NCI-H2196 (cell line): ENCODE data around the gene PLXNB2.

Experiments used
- DNase-seq: peaks from one replicate; lab custom pipeline; 2025; ENCODE audit not compliant: unreplicated experiment; lab: John Stamatoyannopoulos, UW

Gene PLXNB2

DNA sequence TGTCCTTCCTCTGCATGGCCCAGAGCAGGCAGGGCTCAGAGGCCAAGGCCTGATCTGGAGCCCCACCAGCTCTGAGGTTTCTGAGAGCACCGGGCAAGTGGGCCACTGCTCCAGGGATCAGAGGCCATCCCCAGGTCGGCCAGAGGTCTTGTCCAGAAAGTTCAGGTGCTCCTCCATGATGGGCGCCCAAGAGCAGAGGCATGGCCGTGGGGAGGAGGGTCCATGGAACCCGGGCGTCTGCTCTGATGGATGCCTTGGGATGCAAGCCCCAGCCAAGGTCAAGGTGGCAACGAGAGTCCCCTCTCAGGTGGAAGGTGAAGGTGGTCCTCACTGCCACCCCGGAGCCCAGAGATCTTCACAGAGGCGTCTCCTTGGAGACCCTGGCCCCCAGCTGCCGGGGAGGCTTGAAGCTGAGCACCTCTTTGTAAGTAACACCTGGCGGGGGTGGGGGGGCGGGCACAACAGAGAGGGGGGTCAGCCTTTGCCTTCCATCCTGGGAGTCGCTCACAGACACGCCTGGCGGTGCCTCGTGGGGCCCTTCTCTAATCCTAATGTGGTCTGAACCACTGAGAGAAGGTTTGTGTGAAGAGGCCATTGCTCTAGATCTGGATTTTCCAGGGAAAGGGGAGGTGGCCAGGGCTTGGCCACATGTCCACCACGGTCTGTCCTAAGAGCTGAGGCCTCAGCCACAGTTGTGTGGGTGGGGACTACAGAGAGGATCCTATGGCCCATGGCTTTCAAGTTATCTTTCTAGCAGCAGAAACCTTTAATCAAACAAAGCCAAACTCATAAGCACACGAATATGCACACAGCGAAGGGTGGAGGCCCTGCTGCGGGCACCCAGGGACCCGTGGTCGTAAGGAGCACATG lies 54.2 kb downstream of the PLXNB2 start:
- DNase-seq: no peak

DNA sequence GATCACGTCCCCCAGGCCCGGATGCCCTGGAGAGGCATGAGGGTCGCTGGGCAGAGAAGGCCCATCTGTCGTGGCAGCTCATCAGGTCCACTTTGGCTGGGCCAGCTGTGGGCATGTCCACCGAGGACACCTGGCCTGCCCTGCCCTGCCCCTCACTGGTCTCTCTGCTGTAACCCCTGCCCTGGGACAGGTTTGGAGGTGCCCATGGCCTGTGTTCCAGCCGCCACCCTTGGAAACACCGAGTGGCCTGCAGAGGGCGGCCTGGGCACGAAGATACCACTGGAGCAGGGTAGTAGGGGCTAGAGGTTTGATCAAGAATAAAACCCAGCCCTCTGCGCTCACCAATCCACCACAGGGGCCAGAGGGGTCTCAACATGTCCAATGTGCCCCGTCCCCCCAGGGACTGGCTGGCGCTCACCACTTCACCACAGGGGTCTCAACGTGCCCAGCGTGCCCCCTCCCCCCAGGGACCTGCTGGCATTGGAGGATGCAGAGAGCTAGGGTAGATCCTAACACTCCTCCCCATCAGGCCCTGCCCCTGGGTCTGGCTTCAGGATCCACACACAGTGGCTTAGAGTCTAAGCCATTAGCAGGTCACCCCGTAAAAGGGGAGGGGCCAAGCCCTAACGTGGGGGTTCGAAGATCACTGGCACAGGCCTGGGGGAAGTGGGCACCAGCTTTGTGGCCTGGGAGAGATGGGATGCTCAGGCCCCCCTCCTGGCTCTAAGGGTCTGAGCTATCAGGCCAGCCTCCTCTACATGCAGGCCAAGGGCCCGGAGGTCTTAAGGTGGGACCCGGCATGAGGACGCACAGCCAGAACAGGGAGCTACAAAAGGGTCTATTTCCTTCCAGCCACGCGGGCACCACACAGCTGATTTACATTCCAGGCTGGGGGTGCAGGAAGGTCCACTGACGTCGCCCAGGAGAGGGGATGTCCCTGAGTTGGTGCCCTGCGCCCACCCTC lies 55.1 kb downstream of the PLXNB2 start:
- DNase-seq: peak; percentile 44

DNA sequence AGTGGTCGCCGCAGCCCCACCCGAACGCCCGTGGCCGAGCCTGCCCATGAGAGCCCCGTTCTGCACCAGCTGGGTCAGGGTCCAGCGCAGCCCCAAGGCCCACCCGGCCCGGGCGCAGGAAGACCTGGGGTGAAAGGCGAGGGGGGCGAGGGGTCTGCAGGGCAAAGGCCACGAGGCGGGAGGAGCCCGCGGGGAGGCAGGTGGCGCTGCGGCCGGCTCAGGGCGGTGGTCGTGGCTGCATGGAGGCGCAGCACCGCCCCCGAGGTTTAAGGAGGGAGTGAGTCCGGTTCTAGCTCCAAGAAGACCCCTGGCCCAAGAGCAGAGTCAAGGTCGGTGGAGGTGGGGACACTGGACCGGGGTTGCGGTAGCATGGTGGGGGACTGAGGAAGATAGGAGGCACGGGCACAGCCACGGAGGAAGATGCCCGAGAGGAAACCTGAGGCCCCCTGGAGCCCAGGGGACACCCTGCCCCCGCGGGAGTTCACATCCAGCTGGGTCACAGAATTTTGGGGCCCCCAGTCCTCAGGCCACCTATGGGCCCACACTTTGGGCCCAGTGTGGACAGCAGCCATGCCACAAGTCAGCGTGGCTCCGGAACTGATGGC lies 55.9 kb downstream of the PLXNB2 start:
- no peak for DNase-seq

DNA sequence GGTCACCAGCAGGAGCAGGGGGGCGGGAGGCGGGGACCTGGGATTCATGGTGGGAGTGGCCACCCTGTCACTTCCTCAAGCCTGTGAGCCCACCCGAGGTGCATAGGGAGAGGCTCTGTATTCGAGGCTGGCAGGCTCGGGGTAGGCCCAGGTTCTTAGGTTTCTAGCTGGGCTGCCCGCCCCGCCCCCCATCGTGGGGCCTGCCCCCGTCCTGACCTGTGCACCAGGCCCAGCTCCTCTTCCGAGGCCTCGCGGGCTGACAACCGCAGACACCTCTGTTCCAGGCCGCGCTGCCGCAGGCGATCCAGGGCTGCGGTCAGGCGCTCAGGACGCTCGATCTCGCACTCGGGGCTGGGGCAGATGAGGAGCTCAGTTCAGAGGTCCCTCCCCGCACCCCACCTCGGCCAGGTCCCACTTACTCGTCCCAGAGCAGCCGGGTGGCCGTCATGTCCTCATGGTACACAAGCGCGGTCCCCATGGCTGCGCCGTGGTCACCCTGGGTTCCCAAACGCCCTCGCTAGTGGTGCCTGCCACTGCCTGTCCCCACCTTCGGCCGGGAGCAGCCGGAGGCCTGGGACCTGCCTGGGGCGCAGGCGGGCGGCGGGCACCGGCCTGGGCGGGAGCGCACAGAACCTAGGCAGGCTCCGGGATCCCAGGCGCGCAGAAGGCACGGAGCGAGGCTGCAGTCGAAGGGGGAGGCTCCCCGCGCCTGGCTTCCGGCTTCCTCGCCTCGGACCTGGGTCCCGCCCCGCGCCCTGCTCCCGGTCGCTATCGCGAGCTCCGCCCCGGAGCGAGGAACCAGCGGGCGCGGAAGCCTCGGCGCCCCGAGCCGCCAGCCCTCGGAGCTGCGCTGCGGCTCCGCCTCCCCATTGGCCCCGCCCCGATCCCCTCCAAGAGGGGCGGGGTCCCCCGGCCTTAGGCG lies 56.6 kb downstream of the PLXNB2 start, which contains the start of gene HDAC10:
Gene HDAC10, minus strand, starts transcription at position 711 of the 922 bp plus-strand sequence. Its CDS starts 233 bp downstream, at position 478.
- DNase-seq: peak; percentile 53

DNA sequence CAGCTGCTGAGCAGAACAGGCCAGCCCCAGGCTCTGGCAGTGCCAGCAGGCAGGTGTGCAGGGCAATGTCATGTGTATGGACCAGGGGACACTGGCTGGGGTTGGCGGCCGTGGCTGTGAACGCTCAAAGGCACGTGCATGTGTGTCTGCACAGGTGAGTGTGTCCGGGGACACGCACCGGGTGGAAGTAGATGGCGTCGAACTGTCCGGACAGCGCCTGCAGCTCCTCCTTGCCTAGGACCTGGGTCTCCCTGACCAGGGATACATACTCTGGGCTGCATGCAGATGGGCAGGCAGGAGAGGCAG lies 57.2 kb downstream of the PLXNB2 start:
- no peak for DNase-seq

DNA sequence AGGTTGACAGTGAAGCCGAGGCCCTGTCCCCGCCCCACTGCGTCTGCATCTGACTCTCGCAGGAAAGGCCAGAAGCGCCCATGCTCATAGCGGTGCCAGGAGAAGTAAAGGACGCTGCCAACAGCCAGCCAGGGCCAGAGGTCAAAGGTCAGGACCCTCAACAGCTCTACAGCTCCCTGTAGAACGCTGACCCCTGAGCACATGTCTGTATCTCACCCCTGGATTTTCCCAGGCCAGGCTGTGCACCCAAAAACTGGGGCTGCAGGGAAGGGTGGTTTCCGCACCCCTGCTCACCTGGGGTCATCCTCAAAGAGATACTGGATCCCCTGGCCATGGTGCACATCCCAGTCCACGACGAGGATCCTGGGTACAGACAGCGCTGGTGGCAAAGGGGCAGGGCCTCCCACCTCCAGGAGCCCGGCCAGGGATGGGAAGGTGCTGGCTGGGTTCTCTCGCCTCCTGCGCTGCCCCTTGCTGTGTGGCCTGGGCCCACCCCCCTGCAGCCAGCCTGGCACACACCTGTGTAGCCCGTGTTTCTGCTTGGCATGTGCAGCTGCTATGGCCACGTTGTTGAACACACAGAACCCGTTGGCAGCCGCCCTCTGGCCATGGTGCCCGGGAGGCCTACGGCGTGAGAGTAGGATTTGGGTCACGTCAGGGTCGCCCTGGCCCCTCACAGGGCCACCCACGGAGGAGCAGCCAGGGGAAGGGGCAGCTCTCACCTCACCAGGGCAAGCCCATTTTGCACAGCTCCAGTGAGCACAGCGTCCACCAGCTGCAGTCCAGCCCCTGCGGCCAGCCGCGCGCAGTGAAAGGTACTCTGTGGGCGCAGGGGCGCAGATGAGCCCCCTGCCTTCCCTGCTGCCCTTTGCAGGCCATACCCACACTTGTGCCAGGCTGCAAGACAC lies 57.9 kb downstream of the PLXNB2 start:
- DNase-seq: no peak

DNA sequence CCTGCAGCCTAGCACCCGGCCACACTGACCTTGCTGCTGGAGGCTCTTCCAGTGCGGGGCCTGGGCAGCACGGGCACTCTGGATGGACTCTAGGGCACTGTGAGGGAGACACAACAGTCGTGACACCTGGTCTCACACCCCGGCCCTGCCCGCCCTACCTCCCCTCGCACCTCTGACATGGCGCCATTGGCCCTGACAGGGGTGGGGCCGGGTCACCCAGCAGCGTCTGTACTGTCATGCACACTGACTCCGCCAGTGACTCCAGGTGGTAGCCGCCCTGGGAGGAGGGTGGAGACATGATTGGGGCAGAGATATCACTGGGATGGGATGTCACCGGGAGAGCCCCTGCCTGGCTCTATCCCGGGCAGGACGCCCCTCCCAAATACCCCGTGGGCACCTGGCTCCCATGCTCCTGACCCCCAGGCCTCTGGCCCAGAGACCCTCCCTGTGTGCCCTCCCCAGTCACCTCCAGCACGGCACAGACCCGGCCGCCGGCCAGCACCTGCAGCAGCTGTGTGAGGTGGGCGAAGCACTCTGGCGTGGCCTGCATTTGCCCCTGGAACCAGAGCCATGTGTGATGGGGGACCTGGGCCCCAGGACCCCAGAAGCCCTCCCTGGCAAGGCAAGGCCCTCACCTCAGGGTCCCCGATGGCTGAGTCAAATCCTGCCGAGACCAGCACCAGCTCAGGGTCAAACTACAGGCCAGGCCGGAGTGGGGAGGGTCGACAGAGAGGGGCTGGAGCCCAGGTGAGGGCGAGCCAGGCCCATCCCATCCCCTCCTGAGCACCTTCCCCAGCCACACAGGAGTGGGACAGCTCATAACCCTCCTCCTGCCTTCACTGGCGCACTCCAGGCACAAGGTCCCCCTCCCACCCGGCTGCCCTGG lies 59.0 kb downstream of the PLXNB2 start:
- no peak for DNase-seq

DNA sequence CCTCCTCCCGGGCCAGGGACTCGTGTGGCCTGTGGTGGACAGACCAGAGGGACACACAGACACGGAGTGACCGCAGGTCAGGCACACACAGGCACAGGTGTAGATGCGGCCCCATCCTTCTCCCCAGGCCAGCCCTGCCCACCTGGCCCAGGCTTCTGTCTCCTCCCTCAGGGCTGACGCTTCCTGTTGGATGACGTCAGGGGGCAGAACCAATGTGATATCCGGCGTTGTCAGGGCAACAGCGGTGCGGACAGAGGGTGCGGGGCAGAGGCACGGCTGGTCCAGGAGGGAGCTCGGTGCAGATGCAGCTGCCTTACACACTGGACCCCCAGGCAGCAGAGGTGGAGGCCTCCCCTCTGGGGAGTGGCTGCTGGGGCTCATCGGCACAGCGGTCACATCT lies 59.7 kb downstream of the PLXNB2 start:
- DNase-seq: peak; percentile 81

DNA sequence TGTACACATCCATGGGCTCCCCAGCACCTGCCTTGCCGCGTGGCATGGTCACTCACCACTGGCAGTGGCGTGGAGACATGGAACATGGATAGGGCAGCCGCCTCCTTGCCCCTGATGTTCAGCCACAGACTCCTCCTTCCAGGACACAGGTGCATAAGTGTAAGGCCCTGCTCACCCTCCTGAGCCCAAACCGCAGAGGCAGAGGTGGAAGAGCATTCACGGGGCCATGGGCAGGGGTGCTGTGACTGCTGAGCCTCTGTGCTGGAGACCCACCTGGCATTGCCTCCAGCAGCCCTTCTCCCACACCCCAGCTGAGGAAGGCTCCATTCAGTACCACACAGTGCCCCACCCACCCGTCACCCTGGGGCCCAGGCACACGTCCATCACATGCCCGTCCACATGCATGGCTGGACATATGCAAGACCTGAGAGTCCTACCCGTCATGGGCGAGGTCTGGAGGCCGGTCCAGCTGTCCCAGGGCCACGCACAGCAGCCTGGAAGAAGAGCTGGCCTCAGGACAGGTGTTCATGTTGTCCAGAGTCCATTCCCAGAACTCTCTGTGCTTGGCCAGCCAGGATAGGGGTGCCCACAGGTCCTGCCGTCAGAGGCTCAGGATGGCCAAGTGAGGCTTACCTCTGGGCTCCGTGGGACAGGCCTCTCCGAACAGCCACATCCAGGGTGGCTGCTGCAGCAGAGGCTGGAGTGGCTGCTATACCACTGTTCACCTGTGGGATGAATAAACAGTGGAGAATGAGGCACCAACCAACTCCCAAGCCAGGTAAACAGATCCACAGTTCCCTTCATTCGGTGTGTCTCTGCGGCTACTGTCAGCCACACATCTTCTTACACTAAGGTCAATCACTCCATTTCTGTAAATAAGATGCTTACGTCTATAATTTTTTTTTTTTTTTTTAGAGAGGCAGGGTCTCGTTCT lies 60.9 kb downstream of the PLXNB2 start:
- no peak for DNase-seq

DNA sequence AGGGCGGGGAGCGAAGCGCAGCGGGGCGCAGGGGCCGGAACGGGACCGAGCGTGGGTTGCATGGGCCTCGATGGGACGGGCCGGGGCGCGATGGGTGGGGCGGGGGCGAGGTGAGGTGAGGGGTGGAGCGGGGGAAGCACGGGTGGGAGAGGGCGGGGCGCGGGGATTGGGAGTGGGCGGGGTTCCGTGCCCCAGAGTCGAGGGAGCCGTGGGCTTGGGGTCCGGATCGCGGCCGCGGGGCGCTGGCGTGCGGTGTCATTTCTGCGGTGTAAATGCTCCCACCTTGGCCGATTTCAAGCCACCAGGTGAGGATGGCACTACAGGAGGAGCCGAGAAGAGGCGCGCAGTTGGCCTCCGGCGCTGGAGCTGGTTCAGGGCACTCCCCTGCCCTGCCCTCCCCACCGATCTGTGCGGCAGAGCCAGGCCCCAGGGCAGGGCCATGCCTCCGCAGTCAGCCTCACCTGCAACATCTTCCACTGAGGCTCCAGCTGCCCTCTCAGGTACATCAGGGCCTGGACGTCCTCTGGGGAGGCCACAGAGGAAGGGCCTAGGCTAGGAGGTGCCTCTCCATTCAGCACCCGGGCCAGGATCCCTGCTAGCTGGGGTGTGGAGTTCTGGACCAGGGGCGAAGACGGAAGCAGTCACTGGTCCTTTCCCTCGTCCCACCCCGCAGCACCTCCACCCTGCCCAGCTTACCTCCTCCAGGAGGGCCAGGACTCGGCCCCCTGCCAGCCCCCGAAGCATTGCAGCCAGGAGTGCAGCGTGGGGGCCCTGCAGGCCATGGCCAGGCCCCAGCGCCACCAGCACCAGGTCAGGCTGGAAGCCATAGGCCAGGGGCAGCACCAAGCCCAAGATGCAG lies 62.0 kb downstream of the PLXNB2 start:
- no peak for DNase-seq

DNA sequence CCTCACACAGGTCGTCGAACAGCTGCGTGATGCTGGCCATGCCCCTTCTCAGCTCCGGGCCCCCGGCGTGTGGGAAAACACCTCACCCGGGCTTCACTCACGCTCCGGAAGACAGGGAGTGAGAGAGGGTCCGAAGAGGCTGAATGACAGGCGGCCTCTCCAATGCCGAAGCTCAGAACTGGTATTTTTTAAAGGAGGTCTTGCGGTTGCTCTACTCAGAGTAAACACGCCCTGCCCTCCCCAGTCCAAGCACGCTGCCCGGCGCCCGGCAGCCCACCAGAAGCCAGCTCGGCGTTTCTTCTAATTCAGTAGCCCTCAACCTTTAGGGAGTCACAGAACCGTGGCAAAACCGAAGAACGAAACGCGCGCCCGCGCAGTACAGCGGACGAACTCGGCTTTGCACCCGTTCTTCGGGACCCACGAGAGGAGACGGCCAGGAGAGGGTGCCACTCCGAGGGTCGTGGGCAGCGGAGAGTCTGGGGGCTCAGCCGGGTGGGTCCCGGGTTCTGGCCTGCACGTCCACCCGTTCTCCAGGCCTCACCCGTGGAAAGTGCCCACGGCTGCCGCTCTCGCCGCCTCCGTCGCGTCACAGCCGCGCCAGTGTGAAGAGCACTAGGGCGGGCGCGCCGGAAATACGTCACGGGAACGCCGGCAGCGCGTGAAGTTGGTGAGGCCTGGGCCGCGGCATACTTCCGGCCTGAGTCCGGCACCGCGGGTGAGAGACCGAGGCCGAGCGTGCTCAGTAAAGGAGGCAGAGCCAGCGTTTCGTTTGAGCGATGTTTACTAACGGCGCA lies 62.8 kb downstream of the PLXNB2 start, which contains the start of gene TUBGCP6:
Gene TUBGCP6, minus strand, starts transcription at position 604 of the 794 bp plus-strand sequence. Its CDS starts 564 bp downstream, at position 40.
- peak; percentile 83 for DNase-seq

DNA sequence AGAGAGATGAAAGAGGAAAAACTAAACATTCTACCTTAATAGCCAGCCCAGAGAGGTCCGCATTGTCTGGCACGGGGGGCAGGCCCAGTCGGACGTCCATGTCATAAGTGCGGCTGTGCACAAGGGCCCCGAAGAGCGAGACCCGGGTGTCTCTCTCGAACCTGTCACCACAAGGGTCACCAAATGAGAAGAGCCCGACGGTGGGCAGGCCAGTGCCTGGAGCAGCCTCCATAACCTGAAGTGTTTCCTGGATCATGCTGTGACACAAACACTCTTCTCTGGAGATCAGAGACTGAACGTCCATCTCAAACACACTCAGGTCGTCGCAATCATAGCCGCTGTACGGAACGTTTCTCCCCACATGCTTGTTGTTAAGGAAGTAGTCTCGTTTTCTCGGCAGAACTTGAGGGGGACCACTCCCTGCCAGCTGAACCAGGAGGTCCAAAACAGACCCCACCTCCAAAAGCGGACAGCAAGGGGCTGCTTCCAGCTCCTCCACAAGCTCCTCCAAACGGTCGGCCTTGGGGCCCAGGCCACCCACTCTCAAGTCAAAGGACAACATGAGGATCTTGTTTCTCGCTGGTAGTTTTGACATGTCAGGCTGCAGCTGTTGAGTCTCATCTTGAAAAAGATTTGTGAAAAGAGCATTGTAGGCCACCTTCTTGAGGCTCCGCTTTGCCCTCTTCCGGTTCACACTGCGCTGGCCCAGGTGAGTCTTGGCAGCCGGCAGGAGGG lies 63.6 kb downstream of the PLXNB2 start:
- DNase-seq: no peak

DNA sequence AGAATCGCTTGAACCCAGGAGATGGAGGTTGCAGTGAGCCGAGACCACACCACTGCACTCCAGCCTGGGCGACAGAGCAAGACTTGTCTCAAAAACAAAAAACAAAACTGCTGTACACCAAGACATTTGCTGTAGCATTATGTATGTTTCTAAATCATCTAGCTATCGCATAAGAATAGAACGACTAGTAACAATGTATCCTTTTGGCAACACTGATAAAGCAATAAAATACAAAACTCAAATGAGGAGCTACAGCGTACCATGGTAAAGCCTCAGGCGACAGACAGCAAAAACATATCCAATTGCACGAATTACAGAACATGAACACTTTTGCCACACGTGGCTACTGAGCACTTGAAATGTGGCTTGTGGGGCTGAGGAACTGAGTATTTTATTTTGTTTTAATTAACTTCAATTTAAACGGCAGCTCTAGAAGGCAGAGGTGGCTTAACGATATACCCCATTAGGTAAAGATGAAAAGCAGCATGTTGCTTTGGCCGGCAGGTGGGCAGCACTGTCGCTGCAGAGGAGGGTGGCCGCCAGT lies 65.0 kb downstream of the PLXNB2 start:
- DNase-seq: no peak

DNA sequence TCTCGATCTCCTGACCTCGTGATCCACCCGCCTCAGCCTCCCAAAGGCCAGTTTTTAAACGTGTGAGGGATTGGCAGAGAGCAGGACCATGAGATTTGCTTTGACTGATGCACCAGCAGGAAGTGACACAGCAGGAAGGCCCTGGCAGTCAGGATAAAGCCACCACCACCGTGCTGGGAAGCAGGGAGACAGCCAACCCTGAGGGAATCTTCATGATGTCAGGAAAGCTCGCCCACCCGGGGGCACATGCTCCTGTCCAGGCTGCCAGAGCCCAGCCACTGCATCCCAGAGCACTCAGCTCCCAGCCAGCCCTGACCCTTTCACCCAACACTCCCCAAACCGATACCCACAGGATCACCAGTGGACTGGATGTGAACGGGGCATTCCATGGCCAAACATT lies 68.7 kb downstream of the PLXNB2 start:
- DNase-seq: no peak
